Stimulated activated CD4-positive, alpha-beta T cell treated with anti-CD3 and anti-CD28 coated beads, Interleukin-15, amount 100 ng/mL, for 24 hours (primary cell): ENCODE measurements around the gene PRDM15.
A peak's percentile ranks its signal among the peaks of the same experiment; 100 is the strongest.

Experiments used
- DNase-seq: peaks from one replicate; pipeline ENCODE4 v3.0.0-alpha.2; 2020

The PRDM15 gene

GRCh38 chr21:41907496-41908258 is 28.5 kb upstream of the PRDM15 start:
- no peak for DNase-seq

DNA sequence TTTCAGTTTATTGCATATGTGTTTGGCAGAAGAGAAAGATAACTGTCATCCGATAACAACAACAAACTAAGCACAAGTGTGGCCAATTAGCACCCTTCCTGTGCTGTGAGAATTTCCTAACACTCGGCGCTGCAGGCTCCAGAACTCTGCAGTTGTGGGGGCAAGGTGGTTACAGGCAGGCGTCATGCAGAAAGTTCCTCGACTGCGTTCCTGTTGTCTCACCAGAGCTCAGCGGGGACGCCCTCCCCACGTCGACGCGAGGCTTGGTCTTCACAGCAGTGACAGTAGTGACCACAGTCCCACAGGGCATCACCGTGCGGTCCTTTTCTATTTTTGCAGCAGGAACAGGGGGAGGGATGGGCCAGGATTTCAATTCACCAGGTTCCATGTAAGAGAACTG is 27.6 kb upstream of the PRDM15 start:
- no peak for DNase-seq

- DNase-seq = no peak
These were observed 24.6 kb upstream of the PRDM15 start for GRCh38 chr21:41903559-41904351.

DNA sequence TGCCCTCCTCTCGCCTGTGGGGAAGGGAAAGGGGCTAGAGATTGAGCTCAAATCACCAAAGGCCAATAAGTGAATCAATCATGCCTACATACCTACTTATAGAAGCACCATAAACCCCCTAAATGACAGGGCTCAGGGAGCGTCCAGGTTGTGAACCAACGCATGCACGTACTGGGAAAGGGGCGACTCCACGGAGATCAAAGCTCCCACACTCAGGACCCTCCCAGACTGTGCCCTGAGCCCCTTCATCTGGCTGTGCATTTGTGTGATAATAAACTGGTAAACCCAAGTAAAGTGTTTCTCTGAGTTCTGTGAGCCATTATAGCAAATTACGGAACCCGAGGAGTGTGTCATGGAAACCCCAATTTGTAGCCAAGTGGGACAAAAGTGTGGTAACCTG is 23.8 kb upstream of the PRDM15 start:
- DNase-seq = no peak

GRCh38 chr21:41901782-41902181 is 22.6 kb upstream of the PRDM15 start:
- DNase-seq = no peak

GRCh38 chr21:41901099-41901498 is 22.0 kb upstream of the PRDM15 start:
- peak; percentile 68 for DNase-seq

GRCh38 chr21:41900401-41900800 is 21.3 kb upstream of the PRDM15 start:
- no peak for DNase-seq

DNA sequence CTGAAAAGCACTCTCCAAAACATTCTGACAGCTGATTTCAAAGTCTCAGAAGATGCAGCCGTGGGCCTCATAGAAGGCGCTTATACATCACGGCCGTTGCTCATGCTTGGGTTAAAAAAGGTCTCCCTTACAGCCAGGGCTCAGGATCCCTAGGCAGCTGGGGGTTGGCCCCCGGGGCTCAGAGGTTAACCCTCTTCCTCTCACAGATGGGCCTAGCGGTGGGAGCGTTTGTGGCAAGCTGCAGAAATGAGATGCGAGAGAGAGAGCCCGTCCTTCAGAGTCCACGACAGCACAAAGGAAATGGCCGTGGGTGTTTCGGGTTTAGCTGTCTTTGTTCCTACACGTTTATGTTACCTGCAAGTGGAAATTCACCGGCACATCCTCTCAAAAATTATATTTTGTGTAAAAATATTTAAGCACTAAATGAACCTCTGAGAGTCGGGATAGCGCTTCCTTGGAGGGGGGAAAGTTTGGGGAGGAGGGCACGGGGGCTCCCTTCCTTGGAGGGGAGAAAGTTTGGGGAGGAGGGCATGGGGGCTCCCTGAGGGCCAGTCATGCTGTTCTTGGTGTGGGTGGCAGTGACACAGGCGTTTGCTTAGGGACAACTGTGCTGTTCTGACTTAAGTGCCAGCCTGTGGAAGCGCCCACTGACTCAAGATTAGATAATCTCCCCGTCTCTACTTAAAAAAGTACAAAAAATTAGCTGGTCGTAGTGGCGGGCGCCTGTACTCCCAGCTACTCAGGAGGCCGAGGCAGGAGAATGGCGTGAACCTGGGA is 20.5 kb upstream of the PRDM15 start:
- peak; percentile 79 for DNase-seq

GRCh38 chr21:41898998-41899397 is 19.9 kb upstream of the PRDM15 start:
- DNase-seq = no peak

DNA sequence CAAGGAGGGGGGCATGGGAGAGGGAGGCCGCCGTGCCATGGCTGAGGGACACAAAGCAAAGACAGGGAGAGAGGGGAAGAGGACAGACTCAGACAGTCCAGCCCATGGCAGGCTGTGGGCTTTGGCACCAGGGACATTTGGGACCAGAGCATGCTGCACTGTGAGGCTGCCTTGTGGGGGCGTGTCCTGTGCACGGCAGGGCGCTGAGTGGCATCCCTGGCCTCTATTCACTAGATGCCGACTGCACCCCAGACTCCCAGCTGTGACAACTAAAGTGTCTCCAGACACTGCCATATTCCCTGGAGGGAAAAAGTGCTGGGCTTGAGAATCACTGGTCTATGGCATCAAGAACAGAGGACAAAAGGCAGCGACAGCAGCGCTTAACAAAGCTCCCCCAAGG is 18.6 kb upstream of the PRDM15 start:
- DNase-seq = no peak

- DNase-seq = no peak
These were observed 18.0 kb upstream of the PRDM15 start for GRCh38 chr21:41897047-41897669.

GRCh38 chr21:41895643-41896493 is 16.7 kb upstream of the PRDM15 start:
- peak; percentile 62 for DNase-seq

GRCh38 chr21:41894922-41895557 is 15.9 kb upstream of the PRDM15 start:
- no peak for DNase-seq

GRCh38 chr21:41894511-41894910 is 15.4 kb upstream of the PRDM15 start:
- DNase-seq = no peak

DNA sequence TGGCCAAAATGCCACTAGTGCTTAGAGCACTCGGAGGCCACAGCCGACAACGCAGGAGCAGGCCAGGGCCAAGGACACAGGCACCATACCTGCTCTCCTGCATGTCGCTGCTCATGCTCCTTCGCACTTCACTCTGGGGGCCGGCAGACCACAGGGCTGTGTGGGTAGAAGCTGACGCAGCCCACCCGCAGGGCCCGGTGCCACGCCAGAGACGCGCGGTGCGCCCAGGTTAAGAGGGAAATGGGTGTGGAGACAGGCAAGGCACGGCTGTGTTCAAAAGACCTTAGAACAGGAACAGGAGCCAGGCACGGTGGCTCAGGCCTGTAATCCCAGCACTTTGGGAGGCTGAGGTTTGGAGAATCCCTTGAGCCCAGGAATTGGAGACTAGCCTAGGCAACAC is 13.6 kb upstream of the PRDM15 start:
- DNase-seq = no peak

DNA sequence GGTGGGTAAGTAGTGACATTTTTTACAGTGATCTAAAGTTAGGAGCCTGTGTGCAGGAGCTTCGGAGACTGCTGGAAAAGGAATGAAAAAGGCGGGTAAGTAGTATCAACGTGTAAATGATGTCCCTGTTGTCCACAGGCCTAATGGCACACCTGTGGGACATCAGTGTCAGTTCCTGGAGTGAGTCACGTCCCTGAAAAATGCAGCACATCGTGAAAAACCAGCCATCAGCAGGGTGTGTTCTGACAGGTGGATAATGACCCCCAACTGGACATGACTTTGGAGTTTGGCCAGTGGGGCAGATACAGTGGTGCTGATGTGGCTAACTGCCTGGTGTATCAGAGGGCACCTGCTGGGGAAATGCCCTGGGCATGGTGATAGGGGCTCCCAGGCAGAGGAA is 12.0 kb upstream of the PRDM15 start:
- DNase-seq = no peak

- DNase-seq = no peak
These were observed 11.2 kb upstream of the PRDM15 start for GRCh38 chr21:41890355-41890754.

GRCh38 chr21:41888749-41889376 is 9.7 kb upstream of the PRDM15 start:
- no peak for DNase-seq

DNA sequence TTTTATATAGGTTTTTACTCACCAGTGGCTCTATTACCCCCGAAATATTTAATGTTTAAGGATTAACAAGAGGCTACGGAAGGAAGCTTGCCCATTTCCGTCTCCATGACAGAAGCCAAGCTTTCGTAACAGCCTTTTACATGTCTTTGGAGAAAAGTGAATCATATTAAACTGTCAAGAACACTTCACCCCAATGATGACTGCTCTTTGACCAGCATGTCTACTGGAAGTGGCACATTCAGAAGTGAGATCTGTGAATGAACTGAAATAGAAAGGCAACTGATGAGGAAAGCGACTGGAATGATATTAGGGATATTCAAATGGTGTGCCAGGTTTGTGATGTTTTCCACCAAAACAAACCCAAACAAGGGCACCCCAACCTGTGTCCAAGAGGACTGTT is 8.5 kb upstream of the PRDM15 start:
- DNase-seq = no peak

GRCh38 chr21:41886328-41886727 is 7.2 kb upstream of the PRDM15 start:
- DNase-seq = no peak
